GM23338 (cell line): Measurements from ENCODE around the gene PCLO.

Experiments used
- CREB1 ChIP-seq: fragments of 250-450 bp; sonication (Bioruptor Pico); IDR thresholded peaks from 2 replicates; pipeline ENCODE4 v1.5.0; 2020; ENCODE audit warnings: low read depth, mild to moderate bottlenecking, moderate library complexity
- CTCF ChIP-seq, 2 experiments: fragments of 200-600 bp in 1 of 2; sonication (generic) in 1 of 2; conservative IDR thresholded peaks; 2 replicates each; pipeline versions ENCODE4 v1.5.1 to v1.6.1; 2016 to 2017; ENCODE audit warnings: antibody characterized with exemption in 2 of 2, low read depth in 2 of 2, mild to moderate bottlenecking in 2 of 2, moderate library complexity in 1 of 2
- ETS1 ChIP-seq: IDR thresholded peaks from 2 replicates; pipeline ENCODE4 v1.6.1; 2016; ENCODE audit warnings: antibody characterized with exemption
- EZH2 ChIP-seq: fragments of 200-600 bp; sonication (generic); IDR thresholded peaks from one replicate; pipeline ENCODE4 v1.8.0; 2017; ENCODE audit warnings: antibody characterized with exemption, mild to moderate bottlenecking, low read depth; ENCODE audit not compliant: unreplicated experiment
- EZH2phosphoT487 ChIP-seq: fragments of 200-600 bp; sonication (generic); IDR thresholded peaks from one replicate; pipeline ENCODE4 v1.8.1; 2018; ENCODE audit warnings: antibody characterized with exemption; ENCODE audit not compliant: unreplicated experiment
- JUNB ChIP-seq: IDR thresholded peaks from one replicate; pipeline ENCODE4 v1.6.1; 2016; ENCODE audit warnings: antibody characterized with exemption; ENCODE audit not compliant: unreplicated experiment
- NANOG ChIP-seq: IDR thresholded peaks from 2 replicates; pipeline ENCODE4 v1.6.1; 2016; ENCODE audit warnings: antibody characterized with exemption, borderline replicate concordance
- POLR2AphosphoS5 ChIP-seq: IDR thresholded peaks from 2 replicates; pipeline ENCODE4 v1.6.1; 2016; ENCODE audit warnings: antibody characterized with exemption, low read depth
- REST ChIP-seq: IDR thresholded peaks from one replicate; pipeline ENCODE4 v1.6.1; 2018; ENCODE audit warnings: antibody characterized with exemption; ENCODE audit not compliant: unreplicated experiment
- STAT1 ChIP-seq: IDR thresholded peaks from one replicate; pipeline ENCODE4 v1.6.1; 2016; ENCODE audit warnings: antibody characterized with exemption; ENCODE audit not compliant: unreplicated experiment
- ZNF331 ChIP-seq: fragments of 250-450 bp; sonication (Bioruptor Pico); IDR thresholded peaks from 2 replicates; pipeline ENCODE4 v1.5.0; 2020; ENCODE audit warnings: low read depth, mild to moderate bottlenecking, moderate library complexity
- ZNF462 ChIP-seq: fragments of 250-450 bp; sonication (Bioruptor Pico); IDR thresholded peaks from 2 replicates; pipeline ENCODE4 v1.5.0; 2020; ENCODE audit warnings: mild to moderate bottlenecking, moderate library complexity

GRCh38 chr7:83038787-83039186 is 123.9 kb downstream of the PCLO start:
- no peak for TF ChIP-seq CTCF (conservative IDR thresholded peaks at IDR 0.05; ENCODE audit: low read depth in 2 of 2)
- no peak for TF ChIP-seq POLR2AphosphoS5
- TF ChIP-seq STAT1: no peak
- TF ChIP-seq REST: no peak
- TF ChIP-seq ZNF331: no peak
- TF ChIP-seq EZH2: no peak
- no peak for TF ChIP-seq JUNB
- no peak for TF ChIP-seq CREB1 (CRISPR knock-in tag)
- no peak for TF ChIP-seq EZH2phosphoT487
- no peak for TF ChIP-seq ETS1
- no peak for TF ChIP-seq NANOG
- TF ChIP-seq ZNF462: no peak
